ENCODE data around the gene TPP1.

TPP1 gene

GRCh38 chr11:6606471-6607189, 12.6 kb downstream of the TPP1 start:
- no peak for TF ChIP-seq CTCF (IDR thresholded peaks at IDR 0.05; ENCODE audit: control insufficient read depth, extremely low read depth, insufficient read depth)
- DNase-seq (ENCODE audit: low read depth) = peak; percentile 67
- H3K4me3 ChIP-seq (ENCODE audit: low read depth, low read length) = no peak overlapping the region

DNA sequence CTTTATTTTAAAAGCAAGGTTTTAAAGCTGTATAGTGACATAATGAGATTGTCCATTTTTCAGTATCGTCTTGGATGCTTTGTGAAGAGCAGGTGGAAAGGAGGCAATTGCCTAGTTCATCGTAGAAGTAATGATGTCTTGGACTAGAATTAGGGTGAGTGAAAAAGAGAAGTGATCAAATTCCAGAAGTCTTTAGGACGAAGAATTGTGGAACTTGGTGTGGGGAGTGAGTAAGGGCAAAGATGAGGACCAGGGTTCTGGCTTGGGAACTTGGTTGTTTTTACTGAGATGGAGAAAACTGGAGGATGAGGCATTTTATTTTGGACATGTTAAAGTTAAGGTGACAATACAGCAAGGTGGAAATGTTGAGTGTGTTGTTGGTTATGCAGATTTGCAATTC, 14.4 kb downstream of the TPP1 start:
- TF ChIP-seq CTCF (IDR thresholded peaks at IDR 0.05; ENCODE audit: control insufficient read depth, extremely low read depth, insufficient read depth) = no peak
- peak overlapping the region; percentile 97 for H3K4me3 ChIP-seq (ENCODE audit: low read depth, low read length)
- DNase-seq (ENCODE audit: low read depth) = no peak

GRCh38 chr11:6604081-6604626, 15.1 kb downstream of the TPP1 start:
- peak; percentile 30 for TF ChIP-seq CTCF (IDR thresholded peaks at IDR 0.05; ENCODE audit: control insufficient read depth, extremely low read depth, insufficient read depth)
- peak; percentile 18 for DNase-seq (ENCODE audit: low read depth)
- peak overlapping the region; percentile 97 for H3K4me3 ChIP-seq (ENCODE audit: low read depth, low read length)

DNA sequence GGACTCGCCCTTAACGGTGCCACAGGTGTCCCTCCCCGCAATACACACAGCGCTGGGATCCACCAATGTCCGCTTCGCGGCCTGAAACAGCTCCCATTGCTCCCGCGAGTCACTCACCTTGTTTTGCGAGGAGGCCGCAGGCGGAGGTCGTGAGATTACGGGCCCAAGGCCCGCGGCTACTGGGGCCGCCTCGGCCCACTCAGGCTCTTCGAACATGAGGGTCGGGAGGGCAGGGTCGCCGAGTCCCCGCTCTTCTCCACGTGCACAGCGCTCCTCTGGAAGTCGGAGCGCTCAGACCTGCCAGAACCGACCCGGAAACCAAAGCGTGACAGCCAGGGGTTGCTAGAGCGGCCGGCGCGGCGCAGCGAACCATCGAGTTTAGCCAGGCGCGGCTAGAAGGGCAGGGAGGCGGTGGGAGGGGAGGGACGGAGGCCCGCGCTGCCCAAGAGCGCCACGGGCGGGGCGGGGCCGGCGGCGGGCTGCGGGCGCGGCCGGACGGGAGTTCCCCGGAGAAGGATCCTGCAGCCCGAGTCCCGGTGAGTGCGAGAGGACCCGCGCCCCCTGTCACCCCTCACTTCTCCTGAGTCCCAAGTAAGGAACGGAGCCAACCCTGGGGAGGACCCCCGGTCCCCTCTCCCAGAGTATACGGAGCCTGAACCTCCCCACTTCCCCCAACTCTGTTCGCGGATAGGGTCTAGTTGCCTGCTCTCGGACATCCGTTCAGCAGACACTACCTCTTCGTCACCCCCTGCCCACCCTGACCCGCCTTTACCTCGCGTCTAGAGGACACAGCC, 15.7 kb downstream of the TPP1 start, which contains the start of the genes ILK and RRP8:
Gene ILK (plus strand): TSS at position 488 of the 794 bp plus-strand sequence. CDS start 498 bp downstream, outside the sequence.
Gene RRP8 (minus strand): TSS at position 330 of the 794 bp plus-strand sequence. CDS start 114 bp downstream, at position 216.
- H3K4me3 ChIP-seq (ENCODE audit: low read depth, low read length) = peak within 1 kb of the TSS; percentile 97
- DNase-seq (ENCODE audit: low read depth) = peak; percentile 70
- no peak; the same call in 1 of the 2 replicates for TF ChIP-seq CTCF (IDR thresholded peaks at IDR 0.05; ENCODE audit: control insufficient read depth, extremely low read depth, insufficient read depth)

DNA sequence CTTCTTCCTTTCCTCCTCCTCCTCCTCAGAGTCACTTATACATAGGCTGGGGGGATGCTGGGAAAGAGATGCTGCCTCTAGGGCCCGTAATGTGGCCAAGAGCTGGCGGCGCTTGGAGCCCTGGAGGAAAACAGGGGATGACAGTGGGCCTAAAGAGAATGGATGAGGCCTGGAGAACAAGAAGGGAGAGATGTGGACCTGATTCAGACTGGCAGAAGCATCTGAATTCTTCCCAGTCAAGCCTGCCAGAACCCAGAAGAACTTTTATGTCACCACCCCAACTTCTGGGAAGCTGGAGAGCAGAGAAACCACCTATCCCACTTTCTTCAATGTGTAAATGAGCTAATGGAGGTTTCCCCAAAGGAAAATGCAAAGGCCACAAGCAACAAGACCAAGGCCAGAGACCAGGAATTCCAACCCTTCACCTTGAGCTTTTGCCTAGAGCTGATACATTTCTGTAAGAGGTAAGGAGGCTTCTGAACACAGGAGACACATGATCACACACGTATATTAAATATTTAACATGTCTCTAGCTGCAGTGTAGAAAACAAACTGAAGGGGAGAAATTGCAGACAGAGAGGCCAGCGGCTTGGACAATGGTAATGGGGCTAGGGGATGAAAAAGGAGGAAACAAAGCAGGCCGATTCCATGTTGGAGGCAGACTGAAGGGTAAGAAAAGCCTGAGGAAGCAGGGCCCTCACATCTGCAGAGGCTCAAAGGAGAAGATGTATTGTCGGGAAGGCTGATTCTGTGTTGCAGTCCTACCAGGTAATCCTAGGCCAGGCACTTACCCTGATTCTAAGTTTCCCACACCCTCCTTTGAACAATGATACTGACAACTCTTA, 16.9 kb downstream of the TPP1 start:
- peak overlapping the region; percentile 97 for H3K4me3 ChIP-seq (ENCODE audit: low read depth, low read length)
- DNase-seq (ENCODE audit: low read depth) = no peak
- no peak for TF ChIP-seq CTCF (IDR thresholded peaks at IDR 0.05; ENCODE audit: control insufficient read depth, extremely low read depth, insufficient read depth)

- no peak overlapping the region for H3K4me3 ChIP-seq (ENCODE audit: low read depth, low read length)
- TF ChIP-seq CTCF (IDR thresholded peaks at IDR 0.05; ENCODE audit: control insufficient read depth, extremely low read depth, insufficient read depth) = no peak
- DNase-seq (ENCODE audit: low read depth) = no peak
Measured at GRCh38 chr11:6601041-6601461, 18.2 kb downstream of the TPP1 start.

Data from LNCaP clone FGC (cell line).